Parathyroid adenoma (tissue), 2 donors: ENCODE measurements around the gene SPATA31D1.

Experiments used
- H2AFZ ChIP-seq: fragments of 300-600 bp; sonication (generic); one replicate; pipeline ENCODE4 v1.7.0; 2017; ENCODE audit warnings: antibody characterized with exemption, mild to moderate bottlenecking
- H3K27ac ChIP-seq: fragments of 300-600 bp; sonication (generic); one replicate; pipeline ENCODE4 v1.7.0; 2017
- H3K27me3 ChIP-seq: fragments of 300-600 bp; sonication (generic); one replicate; pipeline ENCODE4 v1.7.0; 2017; ENCODE audit warnings: low read length; ENCODE audit not compliant: control insufficient read depth, insufficient read depth
- H3K36me3 ChIP-seq: fragments of 300-600 bp; sonication (generic); one replicate; pipeline ENCODE4 v1.7.0; 2017; ENCODE audit warnings: low read length; ENCODE audit not compliant: control insufficient read depth, insufficient read depth
- H3K4me1 ChIP-seq: fragments of 300-600 bp; sonication (generic); one replicate; pipeline ENCODE4 v1.7.0; 2017; ENCODE audit warnings: control low read depth
- H3K4me2 ChIP-seq: fragments of 300-600 bp; sonication (generic); one replicate; pipeline ENCODE4 v1.7.0; 2017; ENCODE audit warnings: low read length
- H3K4me3 ChIP-seq: fragments of 300-600 bp; sonication (generic); one replicate; pipeline ENCODE4 v1.7.0; 2017; ENCODE audit warnings: low read depth, low read length
- H3K79me2 ChIP-seq: fragments of 300-600 bp; sonication (generic); one replicate; pipeline ENCODE4 v1.7.0; 2017; ENCODE audit warnings: control low read depth
- H3K9ac ChIP-seq: fragments of 300-600 bp; sonication (generic); one replicate; pipeline ENCODE4 v1.7.0; 2017; ENCODE audit warnings: mild to moderate bottlenecking
- H3K9me3 ChIP-seq: fragments of 300-600 bp; sonication (generic); one replicate; pipeline ENCODE4 v1.7.0; 2017; ENCODE audit warnings: low read length; ENCODE audit not compliant: control insufficient read depth
- CTCF ChIP-seq: fragments of 300-600 bp; sonication (generic); IDR thresholded peaks from one replicate; pipeline ENCODE4 v1.7.0; 2017; ENCODE audit warnings: antibody characterized with exemption, mild to moderate bottlenecking
- donor health status: primary hyperparathyroidism.

The SPATA31D1 gene

GRCh38 chr9:81968026-81968425 lies 20.5 kb upstream of the SPATA31D1 start:
- Histone ChIP-seq H3K27me3 (no peaks in the 10 kb centered on the region), H2AFZ (no peak overlapping the region), H3K4me1 (no peaks in the 10 kb centered on the region), H3K36me3 (no peaks in the 10 kb centered on the region), H3K4me3 (no peak overlapping the region), H3K27ac (no peak overlapping the region), H3K4me2 (no peak overlapping the region), H3K79me2 (no peaks in the 10 kb centered on the region), H3K9ac (no peak overlapping the region), H3K9me3 (no peaks in the 10 kb centered on the region)
- no peak for TF ChIP-seq CTCF

GRCh38 chr9:81969971-81970370 lies 18.6 kb upstream of the SPATA31D1 start:
- H3K4me3 ChIP-seq: no peak overlapping the region
- H3K36me3 ChIP-seq: no peaks in the 10 kb centered on the region
- no peak overlapping the region for H3K4me2 ChIP-seq
- no peak overlapping the region for H3K9ac ChIP-seq
- H3K79me2 ChIP-seq: no peaks in the 10 kb centered on the region
- TF ChIP-seq CTCF: no peak
- H3K27ac ChIP-seq: no peak overlapping the region
- H2AFZ ChIP-seq: no peak overlapping the region
- no peaks in the 10 kb centered on the region for H3K27me3 ChIP-seq
- no peaks in the 10 kb centered on the region for H3K9me3 ChIP-seq
- no peaks in the 10 kb centered on the region for H3K4me1 ChIP-seq

- no peak overlapping the region for H2AFZ ChIP-seq
- H3K79me2 ChIP-seq: no peaks in the 10 kb centered on the region
- H3K27ac ChIP-seq: no peak overlapping the region
- H3K36me3 ChIP-seq: no peaks in the 10 kb centered on the region
- no peak overlapping the region for H3K4me3 ChIP-seq
- no peak overlapping the region for H3K4me2 ChIP-seq
- no peaks in the 10 kb centered on the region for H3K27me3 ChIP-seq
- H3K4me1 ChIP-seq: no peaks in the 10 kb centered on the region
- no peaks in the 10 kb centered on the region for H3K9me3 ChIP-seq
- TF ChIP-seq CTCF: no peak
- no peak overlapping the region for H3K9ac ChIP-seq
These were observed 16.8 kb upstream of the SPATA31D1 start for GRCh38 chr9:81971727-81972126.

- no peaks in the 10 kb centered on the region for H3K36me3 ChIP-seq
- H3K27ac ChIP-seq: no peak overlapping the region
- TF ChIP-seq CTCF: no peak
- H3K9ac ChIP-seq: no peak overlapping the region
- no peaks in the 10 kb centered on the region for H3K9me3 ChIP-seq
- no peaks in the 10 kb centered on the region for H3K79me2 ChIP-seq
- H3K4me2 ChIP-seq: no peak overlapping the region
- no peaks in the 10 kb centered on the region for H3K4me1 ChIP-seq
- no peak overlapping the region for H3K4me3 ChIP-seq
- no peak overlapping the region for H2AFZ ChIP-seq
- H3K27me3 ChIP-seq: no peaks in the 10 kb centered on the region
These were observed 13.8 kb upstream of the SPATA31D1 start for GRCh38 chr9:81974764-81975163.

- H3K36me3 ChIP-seq: no peaks in the 10 kb centered on the region
- H3K27me3 ChIP-seq: no peaks in the 10 kb centered on the region
- no peak overlapping the region for H2AFZ ChIP-seq
- H3K4me2 ChIP-seq: no peak overlapping the region
- H3K27ac ChIP-seq: no peak overlapping the region
- H3K4me1 ChIP-seq: no peaks in the 10 kb centered on the region
- no peak overlapping the region for H3K4me3 ChIP-seq
- no peak for TF ChIP-seq CTCF
- no peak overlapping the region for H3K9ac ChIP-seq
- no peaks in the 10 kb centered on the region for H3K9me3 ChIP-seq
- H3K79me2 ChIP-seq: no peaks in the 10 kb centered on the region
These were observed 12.2 kb upstream of the SPATA31D1 start for GRCh38 chr9:81976351-81976750.
